Omental fat pad (tissue), 4 donors: ENCODE measurements around the gene SPINT1. TPM values are rescaled to one million over a fixed set of nuclear protein-coding genes. Genes with fewer than 3 reads are reported as not detected.

Experiments used
- ATAC-seq: fragments of 150-250 bp; one replicate; pipeline ENCODE4 v1.9.1; 2016; ENCODE audit warnings: mild to moderate bottlenecking, moderate library complexity; ENCODE audit not compliant: low FRiP score
- DNase-seq: peaks from one replicate; pipeline ENCODE4 v3.0.0-alpha.2; 2019; ENCODE audit warnings: low spot score
- total RNA-seq, 4 donors: library from RNA; depleted of rRNA; stranded (reverse); fragments of >200 nt; gene quantifications; one replicate each; pipeline ENCODE4 v1.1.0, GENCODE V29; 2016
- TF ChIP-seq, protein P1 (sequence below), 3 donors: fragments of 450-650 bp; IDR thresholded peaks; one replicate each; pipeline ENCODE4 v1.5.1; 2016 to 2017; ENCODE audit warnings: antibody characterized with exemption in 3 of 3, mild to moderate bottlenecking in 3 of 3, moderate library complexity in 2 of 3

The SPINT1 gene
- total RNA-seq, 4 donors from 2014 or later: 0.95 to 16.2 (median 11.7) TPM

DNA sequence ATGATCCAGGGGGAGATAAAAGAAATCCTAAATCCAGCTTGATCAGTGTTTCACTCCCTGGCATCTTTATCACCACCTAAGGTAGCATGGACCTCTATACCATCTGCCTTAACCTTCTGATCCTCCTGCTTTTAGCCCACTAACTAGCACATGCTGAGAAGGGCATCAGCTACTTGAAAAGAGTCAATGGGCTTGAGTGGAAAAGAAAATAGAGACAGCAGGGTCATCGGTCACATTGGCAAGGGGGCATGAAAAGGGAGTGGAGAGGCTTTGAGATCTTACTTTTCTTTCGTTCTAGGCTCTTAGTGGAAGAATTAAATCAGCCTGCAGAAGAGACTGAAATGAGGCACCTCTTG lies 37.2 kb upstream of the SPINT1 start:
- no peak for ATAC-seq
- TF ChIP-seq, protein P1, sequence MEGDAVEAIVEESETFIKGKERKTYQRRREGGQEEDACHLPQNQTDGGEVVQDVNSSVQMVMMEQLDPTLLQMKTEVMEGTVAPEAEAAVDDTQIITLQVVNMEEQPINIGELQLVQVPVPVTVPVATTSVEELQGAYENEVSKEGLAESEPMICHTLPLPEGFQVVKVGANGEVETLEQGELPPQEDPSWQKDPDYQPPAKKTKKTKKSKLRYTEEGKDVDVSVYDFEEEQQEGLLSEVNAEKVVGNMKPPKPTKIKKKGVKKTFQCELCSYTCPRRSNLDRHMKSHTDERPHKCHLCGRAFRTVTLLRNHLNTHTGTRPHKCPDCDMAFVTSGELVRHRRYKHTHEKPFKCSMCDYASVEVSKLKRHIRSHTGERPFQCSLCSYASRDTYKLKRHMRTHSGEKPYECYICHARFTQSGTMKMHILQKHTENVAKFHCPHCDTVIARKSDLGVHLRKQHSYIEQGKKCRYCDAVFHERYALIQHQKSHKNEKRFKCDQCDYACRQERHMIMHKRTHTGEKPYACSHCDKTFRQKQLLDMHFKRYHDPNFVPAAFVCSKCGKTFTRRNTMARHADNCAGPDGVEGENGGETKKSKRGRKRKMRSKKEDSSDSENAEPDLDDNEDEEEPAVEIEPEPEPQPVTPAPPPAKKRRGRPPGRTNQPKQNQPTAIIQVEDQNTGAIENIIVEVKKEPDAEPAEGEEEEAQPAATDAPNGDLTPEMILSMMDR (IDR thresholded peaks at IDR 0.05): no peak

DNA sequence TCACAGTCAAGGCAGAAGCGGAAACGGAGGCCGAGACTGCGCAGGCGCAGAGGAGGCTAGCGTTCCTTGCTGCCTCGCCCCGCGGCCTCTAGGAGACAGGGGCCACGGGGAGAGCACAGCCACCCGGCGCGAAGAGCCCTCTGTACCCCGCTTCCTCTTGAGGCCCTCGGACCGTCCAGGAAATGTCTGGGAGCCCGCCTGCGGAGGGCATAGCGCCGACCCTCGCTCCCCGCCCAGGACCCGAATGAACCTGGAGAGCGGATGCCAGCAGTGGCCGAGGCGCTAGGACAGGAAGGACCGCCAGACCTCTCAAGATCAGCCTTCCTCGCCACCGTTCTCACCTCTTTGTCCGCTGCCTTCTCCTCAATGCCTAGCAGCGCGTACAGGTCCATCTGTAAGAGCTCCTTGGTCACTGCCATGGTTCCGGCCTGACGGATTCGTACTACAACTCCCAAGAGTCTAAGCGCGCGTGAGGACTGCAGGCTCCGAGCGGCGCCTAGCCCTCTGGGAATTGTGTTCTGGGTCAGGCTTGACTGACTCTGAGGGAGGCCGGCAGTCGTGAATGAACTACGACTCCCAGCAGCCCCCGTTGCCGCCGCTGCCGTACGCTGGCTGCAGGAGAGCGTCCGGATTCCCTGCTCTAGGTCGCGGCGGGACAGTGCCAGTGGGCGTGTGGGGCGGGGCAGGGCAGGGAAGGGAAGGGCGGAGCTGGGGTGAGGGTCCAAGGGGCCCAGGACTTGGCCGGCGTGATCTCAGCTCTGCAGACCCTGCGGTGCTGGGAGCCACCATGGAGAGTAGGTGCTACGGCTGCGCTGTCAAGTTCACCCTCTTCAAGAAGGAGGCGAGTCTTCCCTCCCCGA lies 36.6 kb upstream of the SPINT1 start, which contains the start of the genes DNAJC17 and ZFYVE19:
Gene DNAJC17 (minus strand): TSS at position 446 of the 860 bp plus-strand sequence. CDS start 27 bp downstream, at position 419.
Gene ZFYVE19 (plus strand): TSS at position 62 of the 860 bp plus-strand sequence. CDS start 501 bp downstream, at position 563.
- TF ChIP-seq, protein P1 (IDR thresholded peaks at IDR 0.05): no peak
- DNase-seq (peak; percentile 81), ATAC-seq (peak; percentile 100)

More for the DNA sequence above, 37.2 kb upstream of the SPINT1 start:
- no peak for DNase-seq

DNA sequence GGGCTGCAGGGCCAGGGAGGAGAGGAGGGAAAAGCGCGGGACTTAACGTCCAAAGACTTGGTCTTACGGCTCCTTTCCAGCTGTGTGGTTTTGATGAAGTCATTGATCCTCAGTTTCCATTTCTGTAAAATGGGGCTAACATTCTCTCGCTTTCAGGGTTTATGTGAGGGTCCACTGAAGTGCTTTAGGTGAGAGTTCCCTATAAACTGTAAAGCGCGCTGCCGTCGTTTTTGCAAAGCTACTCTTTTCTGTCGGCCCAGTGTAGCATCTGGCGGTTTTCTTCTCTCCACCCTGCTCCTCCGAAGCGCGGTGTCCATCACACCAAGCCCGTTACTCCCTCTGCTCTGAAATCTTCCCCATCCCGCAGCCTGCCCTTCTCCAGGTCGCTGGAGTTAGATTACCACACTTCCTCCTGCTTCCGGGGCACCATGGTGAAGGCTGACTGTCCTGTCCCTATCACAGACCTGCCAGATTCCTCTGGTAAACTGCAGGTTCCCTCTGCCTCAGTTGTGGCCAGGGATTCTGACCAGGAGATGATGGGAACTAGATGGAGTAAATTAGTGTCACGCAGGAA lies 35.9 kb upstream of the SPINT1 start:
- TF ChIP-seq, protein P1 (IDR thresholded peaks at IDR 0.05): no peak
- DNase-seq: no peak
- no peak for ATAC-seq

GRCh38 chr15:40808861-40809450 lies 34.9 kb upstream of the SPINT1 start:
- ATAC-seq (no peak), DNase-seq (no peak)
- TF ChIP-seq, protein P1 (IDR thresholded peaks at IDR 0.05): no peak

DNA sequence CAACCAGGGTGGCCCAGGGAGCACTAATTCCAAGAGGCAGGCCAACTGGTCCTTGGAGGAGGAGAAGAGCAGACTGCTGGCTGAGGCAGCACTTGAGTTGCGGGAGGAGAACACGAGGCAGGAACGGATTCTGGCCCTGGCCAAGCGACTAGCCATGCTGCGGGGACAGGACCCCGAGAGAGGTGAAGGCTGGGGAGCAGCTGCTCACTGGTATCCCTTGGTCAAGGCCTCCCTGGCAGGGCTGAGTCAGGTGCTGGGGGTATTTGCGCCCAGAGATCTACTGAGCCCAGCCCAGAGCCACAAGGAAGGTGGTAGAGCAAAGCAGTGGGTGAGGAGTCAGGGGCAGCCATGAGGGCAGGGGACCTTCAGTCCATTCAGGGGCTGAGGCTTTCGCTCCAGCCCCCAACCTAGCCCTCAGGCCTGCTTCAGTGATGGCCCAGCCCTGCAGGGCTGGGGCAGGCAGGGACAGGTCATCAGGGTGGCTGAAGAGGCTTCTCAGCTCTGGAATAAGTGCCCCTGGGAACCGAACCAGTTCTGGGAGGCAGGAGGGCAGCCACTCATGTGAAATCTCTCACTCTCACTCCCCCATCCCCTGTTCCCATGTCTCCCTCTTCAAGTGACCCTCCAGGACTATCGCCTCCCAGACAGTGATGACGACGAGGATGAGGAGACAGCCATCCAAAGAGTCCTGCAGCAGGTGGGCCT lies 31.0 kb upstream of the SPINT1 start:
- TF ChIP-seq, protein P1 (IDR thresholded peaks at IDR 0.05): no peak
- DNase-seq (no peak), ATAC-seq (no peak)

GRCh38 chr15:40815042-40815698 lies 28.7 kb upstream of the SPINT1 start:
- TF ChIP-seq, protein P1 (IDR thresholded peaks at IDR 0.05): no peak
- ATAC-seq (no peak), DNase-seq (no peak)
